Tibial artery (tissue), 4 donors: ENCODE results near the gene KIF20B.

Experiments used
- DNase-seq, 2 donors: peaks; one replicate each; pipeline ENCODE4 v3.0.0-alpha.2; 2019
- H3K27ac ChIP-seq, 2 donors: fragments of 200-600 bp; sonication (generic) in 1 of 2; 1 replicate in 1 of 2; 2 replicates in 1 of 2; pipeline ENCODE4 v1.5.1; 2018 to 2019; ENCODE audit warnings: mild to moderate bottlenecking in 1 of 2
- H3K27me3 ChIP-seq, 2 donors: fragments of 200-600 bp; sonication (generic) in 1 of 2; one replicate each; pipeline versions ENCODE4 v1.5.1 to v1.6.0; 2016 to 2019
- H3K36me3 ChIP-seq, 3 donors: fragments of 200-600 bp; sonication (generic) in 2 of 3; one replicate each; pipeline ENCODE4 v1.5.1; 2016 to 2019; ENCODE audit warnings: mild to moderate bottlenecking in 2 of 3
- H3K4me1 ChIP-seq, 4 donors: fragments of 200-600 bp; sonication (generic) in 2 of 4; 1 replicate in 3 of 4; 2 replicates in 1 of 4; pipeline ENCODE4 v1.5.1; 2016 to 2019
- H3K4me3 ChIP-seq, 2 donors: fragments of 200-600 bp; sonication (generic) in 1 of 2; 1 replicate in 1 of 2; 2 replicates in 1 of 2; pipeline ENCODE4 v1.5.1; 2018 to 2019; ENCODE audit warnings: mild to moderate bottlenecking in 2 of 2
- H3K9me3 ChIP-seq, 3 donors: fragments of 200-600 bp; sonication (generic) in 1 of 3; one replicate each; pipeline ENCODE4 v1.5.1; 2016 to 2019
- intact Hi-C: fragments of 100-400 bp; cut with DNase I; formaldehyde crosslinking; loops from one replicate; pipeline ENCODE4 v1.15.0; 2023; ENCODE audit warnings: low total_unique reads
- TF ChIP-seq, protein P1 (sequence below), 2 experiments: fragments of 200-600 bp in 1 of 2; fragments of 450-650 bp in 1 of 2; IDR thresholded peaks; one replicate each; pipeline ENCODE4 v1.5.1; 2017 to 2019; ENCODE audit warnings: antibody characterized with exemption in 2 of 2, mild to moderate bottlenecking in 1 of 2, moderate library complexity in 1 of 2

Gene KIF20B

DNA sequence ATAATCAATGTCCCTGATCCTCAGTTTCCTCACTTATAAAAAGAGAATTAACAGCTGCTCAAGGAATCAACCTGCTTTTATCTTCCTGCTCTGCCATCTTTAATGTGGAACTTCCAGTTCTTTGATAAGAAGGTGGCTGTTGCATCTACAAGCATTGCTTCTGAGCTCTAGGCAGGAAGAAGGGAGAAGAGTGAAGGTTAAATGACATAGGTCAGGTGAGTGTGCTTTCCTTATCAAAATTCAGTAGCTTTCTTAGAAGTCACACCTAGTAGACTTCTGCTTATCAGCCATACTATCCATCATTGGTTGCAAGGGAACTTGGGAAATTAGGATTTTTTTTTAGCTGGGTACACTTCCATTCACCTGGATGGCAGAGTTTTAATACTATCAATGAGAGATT lies 24.0 kb upstream of the KIF20B start:
- Histone ChIP-seq H3K36me3 (no peaks in the 10 kb centered on the region), H3K27me3 (no peaks in the 10 kb centered on the region), H3K4me3 (no peak overlapping the region), H3K27ac (no peak overlapping the region), H3K9me3 (no peaks in the 10 kb centered on the region), H3K4me1 (no peaks in the 10 kb centered on the region)
- no peak for DNase-seq
- intact Hi-C loops, result no loop called here
- TF ChIP-seq, protein P1, sequence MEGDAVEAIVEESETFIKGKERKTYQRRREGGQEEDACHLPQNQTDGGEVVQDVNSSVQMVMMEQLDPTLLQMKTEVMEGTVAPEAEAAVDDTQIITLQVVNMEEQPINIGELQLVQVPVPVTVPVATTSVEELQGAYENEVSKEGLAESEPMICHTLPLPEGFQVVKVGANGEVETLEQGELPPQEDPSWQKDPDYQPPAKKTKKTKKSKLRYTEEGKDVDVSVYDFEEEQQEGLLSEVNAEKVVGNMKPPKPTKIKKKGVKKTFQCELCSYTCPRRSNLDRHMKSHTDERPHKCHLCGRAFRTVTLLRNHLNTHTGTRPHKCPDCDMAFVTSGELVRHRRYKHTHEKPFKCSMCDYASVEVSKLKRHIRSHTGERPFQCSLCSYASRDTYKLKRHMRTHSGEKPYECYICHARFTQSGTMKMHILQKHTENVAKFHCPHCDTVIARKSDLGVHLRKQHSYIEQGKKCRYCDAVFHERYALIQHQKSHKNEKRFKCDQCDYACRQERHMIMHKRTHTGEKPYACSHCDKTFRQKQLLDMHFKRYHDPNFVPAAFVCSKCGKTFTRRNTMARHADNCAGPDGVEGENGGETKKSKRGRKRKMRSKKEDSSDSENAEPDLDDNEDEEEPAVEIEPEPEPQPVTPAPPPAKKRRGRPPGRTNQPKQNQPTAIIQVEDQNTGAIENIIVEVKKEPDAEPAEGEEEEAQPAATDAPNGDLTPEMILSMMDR (IDR thresholded peaks at IDR 0.05), result no peak

DNA sequence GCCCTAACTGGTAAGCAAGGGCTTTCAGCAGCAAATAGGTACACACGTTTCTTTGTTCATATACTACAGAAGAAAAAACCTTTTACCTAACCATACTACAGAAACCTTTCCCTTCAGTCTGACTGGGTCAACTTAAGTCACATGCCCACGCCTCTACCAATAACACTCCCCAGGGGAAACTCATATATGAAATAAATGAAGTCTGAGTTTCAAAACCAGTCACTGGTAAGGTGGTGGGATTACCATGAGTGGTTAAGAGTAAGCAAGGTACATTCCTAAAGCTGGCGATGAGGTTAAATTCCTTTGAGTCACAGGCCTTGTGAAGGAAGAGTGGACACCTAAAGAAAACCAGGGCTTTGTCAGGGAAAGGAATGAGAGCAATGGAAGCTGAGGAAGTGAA lies 21.4 kb upstream of the KIF20B start:
- H3K4me3 ChIP-seq, result no peak overlapping the region
- intact Hi-C loops, result no loop called here
- DNase-seq, result no peak

DNA sequence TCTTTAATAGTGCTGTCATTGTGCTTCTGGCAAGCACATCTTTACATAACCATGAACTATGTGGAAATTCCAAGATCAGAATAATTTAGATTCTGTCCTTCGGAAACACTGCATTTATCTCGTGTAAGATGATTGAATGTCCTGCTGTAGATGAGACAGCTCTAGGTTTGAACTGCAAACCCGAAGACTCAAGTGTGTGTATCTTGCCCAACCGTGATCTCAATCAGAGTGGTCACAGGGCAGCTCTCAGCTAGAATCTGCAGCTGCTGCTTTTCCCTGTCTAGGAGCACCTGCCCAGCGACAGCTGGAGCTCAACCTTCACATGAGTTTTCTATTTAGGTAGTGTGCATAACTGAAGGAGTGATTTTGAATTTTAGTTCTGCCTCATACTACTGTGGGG lies 17.5 kb upstream of the KIF20B start:
- DNase-seq, result no peak
- Histone ChIP-seq H3K9me3 (no peaks in the 10 kb centered on the region), H3K27ac (no peak overlapping the region), H3K27me3 (no peaks in the 10 kb centered on the region), H3K4me3 (no peak overlapping the region), H3K4me1 (no peaks in the 10 kb centered on the region), H3K36me3 (no peaks in the 10 kb centered on the region)
- TF ChIP-seq, protein P1 (IDR thresholded peaks at IDR 0.05), result no peak
- intact Hi-C loops, result no loop called here

More for the DNA sequence above, 21.4 kb upstream of the KIF20B start:
- TF ChIP-seq, protein P1 (IDR thresholded peaks at IDR 0.05), result no peak
- Histone ChIP-seq H3K27me3 (no peaks in the 10 kb centered on the region), H3K36me3 (no peaks in the 10 kb centered on the region), H3K4me1 (no peaks in the 10 kb centered on the region), H3K27ac (no peak overlapping the region), H3K9me3 (no peaks in the 10 kb centered on the region)

DNA sequence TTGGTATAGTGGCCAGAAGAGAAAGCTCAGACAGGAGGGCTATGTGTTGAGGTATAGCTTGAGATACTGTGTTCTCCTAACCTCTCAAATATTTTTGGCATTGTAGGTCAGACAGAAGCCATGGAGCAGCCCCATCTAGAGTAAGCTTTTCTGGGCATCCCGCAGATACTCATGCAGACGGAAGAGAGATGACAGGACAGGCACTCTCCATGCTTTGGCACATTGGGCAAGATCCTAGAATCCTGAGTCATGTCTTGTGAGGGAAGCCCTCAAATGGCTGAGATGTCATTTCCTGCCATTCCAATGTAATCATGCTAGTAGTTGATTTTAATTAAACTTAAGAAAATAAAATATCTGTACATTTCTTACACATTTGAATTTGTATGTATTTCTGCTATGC lies 16.8 kb upstream of the KIF20B start:
- intact Hi-C loops, result no loop called here
- no peak for DNase-seq
- Histone ChIP-seq H3K4me1 (no peaks in the 10 kb centered on the region), H3K36me3 (no peaks in the 10 kb centered on the region), H3K4me3 (no peak overlapping the region), H3K27me3 (no peaks in the 10 kb centered on the region), H3K27ac (no peak overlapping the region), H3K9me3 (no peaks in the 10 kb centered on the region)
- TF ChIP-seq, protein P1 (IDR thresholded peaks at IDR 0.05), result no peak

DNA sequence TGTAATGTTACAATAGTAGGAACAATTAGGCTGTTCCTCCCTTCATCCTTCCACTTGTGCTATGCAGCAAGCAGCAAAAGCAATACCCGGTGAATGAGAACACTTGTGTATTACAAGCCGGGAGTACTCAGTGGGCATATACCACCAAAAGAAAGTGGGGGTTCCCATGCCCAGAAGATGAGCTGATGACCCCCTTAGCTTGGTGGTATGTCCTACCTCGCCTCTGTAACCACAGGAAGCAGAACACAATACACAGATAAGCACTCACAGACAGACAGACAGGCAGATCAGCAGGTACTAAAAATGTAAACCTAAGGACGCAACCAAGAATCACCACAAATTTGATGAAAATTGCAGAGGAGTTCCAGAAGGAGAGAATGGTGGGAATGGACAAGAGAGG lies 15.5 kb upstream of the KIF20B start:
- Histone ChIP-seq H3K4me1 (no peaks in the 10 kb centered on the region), H3K4me3 (no peak overlapping the region), H3K36me3 (no peaks in the 10 kb centered on the region), H3K27me3 (no peaks in the 10 kb centered on the region), H3K9me3 (no peaks in the 10 kb centered on the region), H3K27ac (no peak overlapping the region)
- TF ChIP-seq, protein P1 (IDR thresholded peaks at IDR 0.05), result no peak
- intact Hi-C loops, result no loop called here
- DNase-seq, result no peak

DNA sequence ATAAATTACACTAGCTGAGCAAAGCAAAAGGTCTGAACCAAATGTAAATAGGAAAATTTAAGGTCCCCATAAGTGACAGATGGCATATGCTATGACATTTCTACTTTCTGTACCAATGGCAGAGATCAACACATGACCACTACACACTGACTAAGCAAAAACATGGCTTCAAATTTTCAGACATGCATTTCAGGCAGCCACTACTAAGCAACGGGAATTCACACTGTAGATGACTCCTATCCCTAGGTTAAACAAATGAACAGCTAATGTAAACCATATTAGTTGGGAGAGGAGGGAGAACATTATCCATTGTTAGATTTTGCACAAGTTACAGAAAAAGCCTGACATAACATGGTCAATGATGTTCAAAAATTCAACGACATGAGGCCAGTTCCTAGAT lies 11.4 kb upstream of the KIF20B start:
- Histone ChIP-seq H3K9me3 (no peaks in the 10 kb centered on the region), H3K27me3 (no peaks in the 10 kb centered on the region), H3K4me3 (no peak overlapping the region), H3K27ac (no peak overlapping the region), H3K36me3 (no peaks in the 10 kb centered on the region), H3K4me1 (no peaks in the 10 kb centered on the region)
- TF ChIP-seq, protein P1 (IDR thresholded peaks at IDR 0.05), result no peak
- DNase-seq, result no peak
- intact Hi-C loops, result no loop called here
